Hepatocyte (in vitro differentiated cells): ENCODE results near the gene OSCP1.

Experiments
- CTCF ChIP-seq: fragments of 200-600 bp; sonication (generic); IDR thresholded peaks from 2 replicates; pipeline ENCODE4 v1.5.1; 2016; ENCODE audit warnings: antibody characterized with exemption, mild to moderate bottlenecking; ENCODE audit not compliant: poor library complexity
- EZH2 ChIP-seq: fragments of 200-600 bp; sonication (generic); IDR thresholded peaks from 2 replicates; pipeline ENCODE4 v1.6.1; 2016; ENCODE audit warnings: antibody characterized with exemption, mild to moderate bottlenecking, borderline replicate concordance

- TF ChIP-seq CTCF (no peak), EZH2 (no peak)
These were observed 67.6 kb downstream of the OSCP1 start for GRCh38 chr1:36382669-36383068.
